Esophagus (tissue), 2 donors: ENCODE results near the gene RABAC1. TPM values are rescaled to one million over a fixed set of nuclear protein-coding genes. Genes with fewer than 3 reads are reported as not detected.

Experiments
- polyA plus RNA-seq, 2 donors: library from polyadenylated mRNA; stranded (reverse); fragments of 200-250 nt; gene quantifications; one replicate each; pipeline ENCODE4 v1.2.3, GENCODE V29; 2013
- donor health status: healthy with polysubstance abuse.
- donor health status: Bipolar disorder and iron deficiency.

RABAC1 gene
- polyA plus RNA-seq, 2 donors, result 77.7 to 121 TPM

Other genes starting within 250 kb of the RABAC1 start
- 100 to 1,000 TPM; 120 to 141 TPM for gene CEACAM6, start 203.8 kb downstream of the RABAC1 start, polyA plus RNA-seq
- 1 to 10 TPM in 1 of 2 donors, under 1 TPM in 1; 0.76 to 3.1 TPM for gene CEACAM3, start 162.7 kb downstream of the RABAC1 start, polyA plus RNA-seq
- not detected for gene LYPD4, start 114.6 kb downstream of the RABAC1 start, polyA plus RNA-seq
- gene DMRTC2, start 114.3 kb downstream of the RABAC1 start, polyA plus RNA-seq, result under 1 TPM in 1 of 2 donors, not detected in 1; 0.18 TPM
- 1,000 to 10,000 TPM; 2,678 to 3,536 TPM for gene RPS19, start 99.1 kb downstream of the RABAC1 start, polyA plus RNA-seq
- under 1 TPM; 0.31 to 0.57 TPM for gene CD79A, start 82.0 kb downstream of the RABAC1 start, polyA plus RNA-seq
- gene ARHGEF1, start 76.1 kb downstream of the RABAC1 start, polyA plus RNA-seq, result 100 to 1,000 TPM in 1 of 2 donors, 10 to 100 TPM in 1; 51.2 to 104 TPM
- gene ERFL, start 30.9 kb downstream of the RABAC1 start, polyA plus RNA-seq, result under 1 TPM; 0.07 to 0.24 TPM
- gene ATP1A3, start 34.9 kb upstream of the RABAC1 start, polyA plus RNA-seq, result under 1 TPM; 0.12 TPM
- 1 to 10 TPM; 1.1 to 1.4 TPM for gene GRIK5, start 110.9 kb upstream of the RABAC1 start, polyA plus RNA-seq
- 1 to 10 TPM; 6.5 to 8.9 TPM for gene ZNF574, start 116.8 kb upstream of the RABAC1 start, polyA plus RNA-seq
- under 1 TPM; 0.39 to 0.79 TPM for gene POU2F2, start 173.1 kb upstream of the RABAC1 start, polyA plus RNA-seq